Forelimb muscle (tissue), 1 donor: ENCODE results near the gene NEK6. TPM values are rescaled to one million over a fixed set of nuclear protein-coding genes. Genes with fewer than 3 reads are reported as not detected.

Experiments used
- DNase-seq: peaks from one replicate; pipeline ENCODE4 v3.0.0-alpha.2; 2013; ENCODE audit warnings: low read depth
- polyA plus RNA-seq: library from polyadenylated mRNA; unstranded; fragments of 120-200 nt; gene quantifications from one replicate; pipeline ENCODE4 v1.2.1, GENCODE V29; 2013; ENCODE audit not compliant: insufficient read length

The NEK6 gene
- polyA plus RNA-seq, 1 donor, result 30.5 TPM

DNA sequence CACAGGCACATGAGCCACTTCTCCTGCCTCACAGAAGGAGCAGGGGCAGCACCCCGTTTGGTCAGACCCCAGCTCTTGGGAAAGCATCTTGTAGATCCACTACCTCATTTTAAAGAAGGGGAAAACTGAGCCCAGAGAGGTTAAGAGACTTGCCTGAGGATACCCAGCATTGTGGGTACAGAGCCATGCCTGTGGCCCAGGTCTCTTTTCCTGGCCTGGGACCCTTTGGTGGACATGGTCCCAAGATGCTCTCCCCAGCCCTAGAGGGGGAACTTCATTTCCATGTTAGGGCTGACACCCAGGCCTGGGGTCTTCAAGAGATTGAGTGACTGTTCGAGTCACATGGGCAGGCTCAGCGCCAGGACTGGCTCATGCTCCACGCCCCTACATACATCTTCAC, 64.2 kb downstream of the NEK6 start:
- DNase-seq, result no peak

DNA sequence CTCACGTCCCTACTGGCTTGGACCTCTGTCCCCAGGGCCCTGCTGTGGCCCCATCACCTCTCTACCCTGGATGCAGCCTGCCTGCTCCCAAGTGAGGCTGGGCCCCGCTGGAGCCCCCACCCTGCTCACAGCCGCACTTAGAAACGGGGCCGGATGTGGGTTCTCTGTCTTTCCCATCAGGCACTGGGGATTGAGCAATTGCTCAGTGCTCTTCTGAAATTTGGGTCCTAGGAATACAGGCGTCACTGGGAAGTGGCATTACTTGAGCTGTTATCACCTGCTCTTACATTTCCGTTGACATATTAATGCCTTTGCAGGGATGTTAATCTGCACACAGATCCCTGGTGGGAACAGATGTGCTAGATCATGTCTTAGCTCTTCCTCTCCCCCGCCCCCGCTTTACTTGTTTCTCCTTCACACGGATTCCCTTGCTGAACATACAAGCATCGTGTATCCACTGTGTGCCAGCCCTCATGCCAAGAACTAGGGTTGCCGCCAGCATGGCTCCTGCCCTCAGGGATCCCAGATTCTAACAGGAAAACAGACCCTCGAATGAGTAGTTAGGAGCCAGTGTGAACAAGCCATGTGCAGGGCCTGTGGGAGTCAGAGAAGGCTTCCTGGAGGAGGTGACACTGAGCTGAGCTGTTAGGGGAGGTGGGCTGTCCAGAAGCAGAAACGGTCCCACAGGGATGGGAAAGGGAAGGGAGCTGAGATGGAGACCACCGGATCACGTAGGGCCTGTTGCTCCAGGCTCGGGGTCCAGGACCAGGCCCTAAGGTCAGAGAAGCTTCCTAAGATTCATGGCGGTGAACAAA, 65.1 kb downstream of the NEK6 start:
- no peak for DNase-seq

DNA sequence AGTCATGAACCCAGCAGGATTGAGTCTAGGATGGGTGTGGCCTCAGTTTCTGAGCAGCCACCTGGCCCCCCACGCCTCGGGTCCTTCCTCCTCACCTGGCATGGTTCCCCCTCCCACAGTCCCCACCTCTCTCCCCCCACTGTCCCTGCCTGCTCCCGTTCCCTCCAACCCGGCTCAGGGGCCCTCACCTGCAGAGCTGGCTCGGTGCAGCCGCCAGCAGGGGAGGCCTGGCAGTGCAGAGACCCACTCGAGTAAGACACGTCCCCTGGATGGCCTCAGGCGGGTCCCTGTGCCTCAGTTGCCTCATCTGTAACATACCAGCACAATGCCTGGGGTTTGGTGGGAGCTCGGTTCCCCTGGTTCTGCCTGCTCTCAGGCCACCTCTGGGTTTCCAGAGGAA, 66.2 kb downstream of the NEK6 start:
- no peak for DNase-seq

DNA sequence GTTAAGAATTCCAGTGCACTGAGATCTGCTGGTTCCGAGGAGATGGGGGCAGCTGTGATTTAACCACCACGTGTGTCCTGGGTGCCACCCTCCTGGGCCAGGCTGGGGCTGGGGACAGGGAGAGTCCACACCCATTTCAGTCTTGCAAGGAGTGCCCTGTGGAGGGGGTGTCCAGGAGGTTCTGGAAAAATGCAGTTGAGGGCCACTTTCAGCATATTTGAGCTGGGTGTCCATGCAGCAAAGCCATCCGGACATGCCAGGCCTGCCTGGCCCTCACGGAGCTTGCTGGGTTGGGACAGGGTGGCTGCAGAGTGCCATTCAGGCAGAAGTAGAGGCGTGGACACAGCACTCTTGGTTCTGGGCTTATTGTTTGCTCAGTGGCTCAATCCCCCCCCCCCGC, 68.1 kb downstream of the NEK6 start:
- no peak for DNase-seq

DNA sequence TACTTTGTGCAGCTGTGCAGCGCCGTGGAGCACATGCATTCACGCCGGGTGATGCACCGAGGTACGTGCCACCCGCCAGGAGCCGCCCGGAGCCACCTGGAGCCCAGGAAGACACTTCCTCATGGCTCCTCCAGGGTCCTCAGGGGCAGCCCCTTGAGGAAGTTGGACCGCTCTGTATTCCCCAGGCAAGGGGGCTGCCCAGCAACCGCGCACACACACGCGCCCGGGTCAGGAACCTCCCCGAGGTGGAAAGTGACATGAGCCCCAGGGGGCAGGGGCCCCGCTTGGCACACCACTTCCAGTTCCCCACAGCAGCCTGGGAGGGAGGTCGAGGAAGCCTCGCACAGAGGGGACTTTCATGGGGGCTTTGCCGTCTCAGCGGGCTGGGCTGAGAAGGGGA, 68.6 kb downstream of the NEK6 start:
- DNase-seq, result no peak

DNA sequence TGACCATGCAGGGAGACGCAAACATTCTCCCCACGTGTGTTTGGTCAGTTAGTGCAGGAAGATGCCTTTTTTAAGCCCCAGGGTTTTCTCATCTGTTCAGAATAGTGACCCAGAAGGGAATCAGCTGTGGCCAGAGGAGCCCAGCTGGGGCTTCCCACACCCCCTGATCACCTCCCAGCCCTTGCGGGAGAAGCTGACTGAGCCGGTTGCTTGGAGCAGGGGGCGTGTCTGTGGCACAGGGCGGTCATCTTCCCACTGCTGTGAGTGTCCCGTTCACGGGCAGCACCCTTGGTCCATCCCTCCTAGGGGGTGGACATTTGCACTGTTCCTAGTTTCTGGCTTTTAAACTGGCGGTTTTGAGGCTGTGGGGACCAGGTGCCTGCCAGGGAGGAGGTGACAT, 69.7 kb downstream of the NEK6 start:
- no peak for DNase-seq

DNA sequence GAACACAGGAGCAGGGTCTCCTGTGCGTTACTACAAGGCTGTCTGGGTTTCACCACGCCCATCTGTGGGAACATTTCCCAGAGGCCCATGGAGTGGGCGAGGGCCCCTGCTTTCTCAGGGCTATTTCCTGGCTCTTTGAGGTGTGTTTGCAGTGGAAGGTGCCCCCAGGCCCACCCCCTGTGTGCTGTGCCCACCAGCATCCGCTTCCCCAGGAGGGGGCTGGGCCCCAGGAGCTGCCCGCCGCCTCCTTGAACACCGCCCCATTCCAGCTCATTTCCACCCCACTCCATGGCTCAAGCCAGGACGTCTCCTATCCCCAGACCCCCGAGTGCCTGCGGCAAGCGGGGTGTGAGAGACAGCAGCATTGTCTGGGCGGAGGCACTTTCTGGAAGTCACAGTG, 70.5 kb downstream of the NEK6 start:
- no peak for DNase-seq

DNA sequence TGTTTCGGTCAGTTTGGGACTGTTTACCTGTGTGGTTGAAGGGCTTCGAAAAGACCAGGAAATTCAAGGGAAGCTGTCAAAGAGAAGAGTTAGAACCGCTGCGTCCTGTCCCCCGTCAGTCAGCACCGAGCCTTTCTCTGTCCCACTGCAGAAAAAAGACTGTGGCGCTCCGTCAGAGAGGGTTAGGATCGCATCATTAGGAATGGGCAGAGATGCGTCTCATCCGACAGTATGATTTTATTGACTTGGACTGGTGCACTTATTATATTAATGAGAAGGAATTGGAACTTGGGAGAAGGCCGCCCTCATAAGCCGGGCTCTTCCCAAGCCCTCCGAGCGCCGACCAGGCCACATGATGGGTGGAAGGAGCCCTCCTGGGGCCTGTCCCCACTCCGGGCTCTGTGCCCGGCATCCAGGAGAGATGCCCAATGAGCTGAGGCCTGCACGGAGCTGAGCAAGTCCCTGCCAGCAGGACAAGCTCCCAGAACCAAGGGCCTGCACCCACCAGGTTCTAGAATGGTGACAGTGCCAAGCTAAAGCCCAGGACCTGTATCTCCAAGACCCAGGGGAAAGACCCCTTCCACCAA, 71.5 kb downstream of the NEK6 start:
- DNase-seq, result no peak

DNA sequence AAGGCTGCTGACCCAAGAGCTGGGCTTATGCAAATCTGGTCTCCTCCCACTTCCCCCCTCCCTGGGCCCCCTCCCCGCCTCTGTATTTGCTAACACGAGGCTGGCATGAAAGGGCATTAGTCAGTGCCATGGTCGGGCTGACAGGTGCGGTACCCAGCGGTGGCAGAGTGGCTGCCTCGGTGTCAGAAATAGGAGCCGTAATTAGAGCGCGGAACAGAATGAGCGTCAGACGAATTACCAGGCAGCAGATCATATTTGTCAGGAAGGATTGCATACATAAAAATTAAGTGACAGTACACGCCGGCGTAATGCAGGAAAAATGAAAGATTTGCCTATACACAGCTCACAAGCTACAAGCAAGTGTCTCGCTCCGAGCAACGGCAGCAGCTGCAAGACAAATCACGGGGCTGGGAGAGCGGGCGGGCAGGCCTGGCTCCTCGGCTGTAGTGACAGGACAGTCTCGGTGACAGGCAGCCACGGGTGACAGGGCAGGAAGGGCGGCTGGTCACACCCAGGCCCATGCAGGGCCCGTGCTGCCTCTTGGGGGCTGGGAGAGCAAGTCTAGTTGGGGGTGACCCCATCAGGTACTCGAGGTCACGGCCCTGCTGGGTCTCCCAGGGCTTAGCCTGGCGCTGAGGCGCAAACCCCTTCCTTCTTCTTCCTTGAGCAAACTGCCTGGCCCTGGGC, 72.4 kb downstream of the NEK6 start:
- no peak for DNase-seq

DNA sequence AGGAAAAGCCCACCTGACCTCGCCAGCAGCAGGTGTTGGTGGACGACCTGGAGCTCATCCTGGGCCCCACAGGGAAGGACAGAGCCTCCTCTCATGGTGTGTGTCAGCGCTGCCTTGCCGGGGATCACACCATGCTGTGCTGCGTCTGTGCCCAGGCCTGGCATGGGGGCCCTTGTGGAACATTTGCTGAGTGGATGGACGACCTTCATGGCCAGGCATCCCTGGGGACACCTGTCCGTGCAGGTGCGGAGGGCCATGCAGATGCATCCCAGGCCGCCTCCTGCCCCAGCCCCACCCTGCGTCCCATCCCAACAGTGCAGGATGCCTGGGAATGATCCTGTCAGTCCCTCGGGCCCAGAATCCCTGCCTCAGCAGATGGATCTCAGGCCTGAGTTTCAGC, 73.8 kb downstream of the NEK6 start:
- DNase-seq, result no peak

DNA sequence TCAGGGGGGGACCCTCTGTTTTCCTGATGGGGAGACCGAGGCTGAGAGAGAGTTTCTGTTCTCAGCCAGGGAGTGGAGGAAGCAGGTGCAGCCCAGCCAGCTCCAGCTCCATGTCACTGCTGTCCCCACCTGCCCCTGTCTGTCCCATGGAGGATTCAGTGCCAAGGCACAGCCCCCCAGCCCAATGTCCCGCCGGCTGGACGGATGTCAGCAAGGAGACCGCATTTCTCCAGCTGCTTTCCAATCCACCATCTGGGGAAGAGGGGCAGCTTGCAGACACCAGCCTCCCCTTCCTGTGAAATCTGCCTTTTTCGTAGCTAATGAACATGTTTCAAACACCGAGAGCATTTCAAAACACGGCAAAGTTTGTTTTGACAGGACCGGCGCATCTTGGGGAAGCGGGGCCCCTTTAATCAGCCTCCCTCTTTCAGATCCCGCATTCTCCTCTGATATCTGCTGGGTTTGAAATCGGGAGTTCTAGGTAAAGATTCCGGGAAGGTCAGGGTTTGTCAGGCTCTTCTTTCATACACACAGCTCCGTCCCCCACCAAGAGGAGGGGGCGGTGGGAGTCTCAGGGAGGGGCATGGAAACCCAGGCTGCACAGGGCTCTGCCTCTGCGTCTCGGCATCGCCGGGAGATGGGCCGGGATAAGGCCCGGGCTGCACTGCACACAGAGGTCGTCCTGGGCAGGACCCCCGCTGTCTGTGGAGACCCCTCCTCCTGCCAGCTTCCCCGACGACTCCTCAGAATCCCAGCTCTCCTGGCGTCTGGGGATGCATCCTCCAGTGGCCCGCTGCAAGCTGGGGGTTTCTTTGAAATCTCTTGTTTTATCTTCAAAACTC, 74.8 kb downstream of the NEK6 start:
- DNase-seq, result no peak

DNA sequence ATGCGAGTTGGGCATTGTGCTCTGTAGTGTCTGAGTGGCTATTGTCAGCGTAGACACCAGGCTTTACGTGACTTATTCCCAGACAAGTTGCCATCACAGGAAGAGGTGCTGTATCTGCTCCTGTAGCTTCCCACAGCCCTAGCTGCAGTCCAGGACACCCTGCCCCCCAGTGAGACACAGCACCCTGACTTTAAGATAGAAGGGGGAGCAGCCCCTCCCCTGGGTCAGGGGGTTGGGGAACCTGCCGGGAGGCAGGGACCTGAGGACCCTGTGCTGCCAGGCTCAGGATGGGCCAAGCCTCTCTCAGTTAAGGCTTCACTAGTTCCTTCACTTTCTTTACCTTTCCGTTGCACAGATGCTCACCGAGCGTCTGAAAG, 75.4 kb downstream of the NEK6 start:
- no peak for DNase-seq

DNA sequence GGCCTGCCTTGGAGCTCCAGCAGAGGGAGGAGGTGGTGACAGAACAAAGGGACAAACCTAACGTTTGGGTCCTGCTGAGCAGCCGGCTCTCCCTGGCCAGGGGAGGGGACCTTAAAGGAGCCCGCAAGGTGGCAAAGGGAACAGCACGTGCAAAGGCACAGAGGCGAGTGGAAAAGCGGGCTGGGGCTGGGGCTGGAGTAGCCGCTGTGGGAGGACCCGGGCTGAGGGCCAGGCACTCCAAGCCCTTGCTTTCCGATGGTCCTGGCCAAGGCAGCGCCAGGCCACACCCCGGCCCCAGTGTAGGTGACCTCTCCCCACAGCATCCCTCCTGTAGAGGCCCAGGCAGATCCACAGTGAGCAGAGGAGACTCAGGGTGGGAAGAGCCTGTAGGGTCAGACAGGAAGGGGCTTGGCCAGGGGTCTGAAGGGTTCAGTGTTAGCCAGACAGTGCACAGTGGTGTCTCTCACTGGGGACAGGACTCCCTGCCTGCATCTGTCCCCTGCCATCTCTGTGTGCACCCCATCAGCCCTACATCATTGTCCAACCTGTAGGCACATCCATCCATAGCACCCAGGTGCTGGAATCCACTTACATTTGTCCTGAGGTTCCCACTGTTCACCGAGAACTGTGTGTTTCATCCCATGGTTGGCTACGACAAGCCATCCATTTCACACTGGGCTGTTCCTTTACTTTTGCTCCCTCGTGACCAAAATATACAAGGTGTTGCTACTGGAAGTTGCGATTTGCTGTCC, 77.0 kb downstream of the NEK6 start:
- no peak for DNase-seq

DNA sequence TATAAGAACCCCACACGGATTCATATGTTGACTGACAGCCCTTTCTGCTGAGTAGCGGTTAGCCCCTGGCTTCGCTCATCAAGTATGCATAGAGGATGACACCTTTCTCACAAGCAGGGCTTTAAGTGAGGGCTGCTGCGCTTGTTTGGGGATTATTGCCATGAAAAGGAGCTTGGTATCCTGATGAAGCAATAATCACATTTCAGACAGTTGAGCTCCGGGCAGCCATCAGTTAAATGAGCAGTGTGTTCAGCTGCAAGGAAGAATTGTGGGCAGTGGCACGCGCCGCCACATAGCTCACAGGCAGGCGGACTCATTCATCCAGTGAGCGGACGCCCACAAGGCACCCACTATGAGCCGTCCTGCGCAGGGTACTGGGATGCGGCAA, 77.6 kb downstream of the NEK6 start:
- DNase-seq, result no peak

DNA sequence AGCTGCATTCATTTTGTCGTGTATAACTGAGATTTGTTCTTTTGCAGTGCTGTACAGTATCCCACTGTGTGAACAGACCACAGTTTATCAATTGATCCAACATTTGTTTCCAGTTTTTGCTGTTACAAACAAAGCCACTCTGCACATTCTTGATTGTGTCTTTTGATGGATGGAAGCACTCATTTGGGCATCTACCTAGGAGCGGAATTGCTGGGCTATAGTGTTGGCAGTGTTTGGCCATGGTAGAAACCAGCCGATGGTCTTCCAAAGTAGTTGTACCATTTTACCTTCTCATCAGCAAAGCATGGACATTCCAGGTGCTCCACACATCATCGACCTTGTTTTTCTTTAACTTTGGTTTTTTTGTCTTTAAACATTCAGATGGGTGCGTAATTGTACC, 79.8 kb downstream of the NEK6 start:
- no peak for DNase-seq

DNA sequence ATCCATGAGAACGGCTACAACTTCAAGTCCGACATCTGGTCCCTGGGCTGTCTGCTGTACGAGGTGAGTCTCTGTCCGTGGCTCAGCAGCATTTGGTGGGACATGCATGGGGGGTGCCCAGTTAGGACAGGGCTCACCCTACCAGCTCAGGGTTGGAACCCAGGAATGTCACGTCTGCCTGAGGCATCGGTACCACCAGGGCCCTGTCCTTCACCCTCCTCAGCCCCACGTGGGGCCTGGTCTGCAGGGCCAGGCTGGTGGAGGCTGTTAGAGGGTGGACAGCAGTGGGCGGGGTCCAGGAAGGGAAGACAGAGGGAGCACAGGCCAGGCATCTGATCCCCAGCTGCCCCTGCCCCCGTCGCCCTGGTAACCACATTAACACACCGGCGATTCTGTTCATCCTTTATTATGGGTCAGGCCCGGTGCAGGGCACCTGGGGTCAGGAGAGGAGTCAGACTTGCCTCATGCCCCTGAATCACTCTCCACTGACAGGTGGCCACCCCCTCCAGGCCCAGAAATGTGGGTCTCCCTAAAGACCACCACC, 81.9 kb downstream of the NEK6 start:
- DNase-seq, result no peak

DNA sequence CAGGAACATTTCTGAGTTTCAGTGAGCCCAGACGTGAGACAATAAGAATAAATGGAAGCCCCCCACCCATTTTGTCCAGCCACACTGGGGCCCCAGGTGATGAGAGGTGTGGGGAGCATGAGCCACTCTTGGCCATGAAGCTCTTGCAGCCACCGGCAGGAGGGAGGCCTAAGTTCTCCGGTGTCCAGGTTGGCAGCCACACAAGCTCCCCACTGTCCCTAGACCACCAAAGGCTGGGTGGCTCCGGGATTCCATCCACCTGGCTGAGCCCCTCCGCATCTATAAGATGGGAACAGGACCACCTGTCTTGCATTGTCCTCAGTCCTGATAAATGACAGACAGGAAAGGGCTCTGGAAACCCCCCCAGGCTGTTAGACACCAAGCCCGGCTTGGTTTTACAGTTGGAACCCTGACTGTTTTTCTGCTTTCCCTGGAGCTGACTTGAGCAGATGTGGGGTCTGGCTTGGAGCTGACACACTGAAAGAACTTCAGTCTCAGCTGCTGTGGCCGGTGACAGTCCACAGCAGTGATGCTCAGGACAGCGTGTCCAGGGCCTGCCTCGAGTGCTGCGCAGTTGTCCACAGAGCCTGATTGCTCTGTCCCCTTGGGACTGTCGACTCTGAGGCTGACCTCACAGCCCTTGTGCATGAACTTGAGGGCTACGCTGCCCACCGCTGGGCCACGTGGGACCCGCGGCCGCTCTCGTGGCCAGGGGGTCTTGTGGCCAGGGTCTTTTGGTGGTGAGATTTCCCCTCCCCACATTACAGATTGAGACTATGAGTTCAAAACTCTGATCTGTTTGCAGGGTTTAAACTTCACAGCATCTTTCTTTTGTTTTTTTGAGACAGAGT, 82.7 kb downstream of the NEK6 start:
- DNase-seq, result no peak

DNA sequence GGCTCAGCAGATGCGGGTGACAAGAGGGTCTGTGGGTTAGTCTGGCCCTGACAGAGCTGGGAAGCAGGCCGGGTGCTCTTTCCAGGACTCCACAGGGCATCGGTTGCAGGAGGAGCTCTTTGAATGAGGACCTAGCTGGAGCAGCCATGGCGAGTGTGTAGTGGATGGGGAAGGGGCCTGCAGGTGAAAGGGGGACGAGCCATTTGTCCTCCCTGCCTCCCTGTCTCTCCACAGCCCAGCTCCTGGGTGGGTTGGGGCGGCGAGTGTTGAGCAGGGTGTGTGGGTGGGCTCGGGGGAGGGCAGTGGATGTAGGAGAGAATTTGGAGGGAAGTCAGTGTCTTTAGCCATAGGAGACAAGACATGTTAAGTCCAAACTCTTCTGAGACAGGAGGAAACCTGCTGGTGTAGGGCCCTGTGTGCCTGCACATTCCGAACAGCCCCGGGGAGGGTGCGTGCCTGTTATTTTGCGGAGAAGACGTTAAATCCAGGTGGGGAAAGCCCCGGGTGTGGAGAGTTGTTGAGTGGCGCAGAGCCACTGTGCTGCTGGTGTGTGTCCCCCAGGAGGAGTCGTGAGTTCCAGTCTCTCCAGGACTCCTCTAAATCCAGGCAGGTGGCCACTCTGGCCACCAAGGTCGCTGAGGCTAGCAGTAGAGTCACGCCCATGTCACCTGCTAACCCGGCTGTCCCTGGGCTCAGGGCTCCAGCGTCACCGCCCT, 83.9 kb downstream of the NEK6 start:
- DNase-seq, result no peak

DNA sequence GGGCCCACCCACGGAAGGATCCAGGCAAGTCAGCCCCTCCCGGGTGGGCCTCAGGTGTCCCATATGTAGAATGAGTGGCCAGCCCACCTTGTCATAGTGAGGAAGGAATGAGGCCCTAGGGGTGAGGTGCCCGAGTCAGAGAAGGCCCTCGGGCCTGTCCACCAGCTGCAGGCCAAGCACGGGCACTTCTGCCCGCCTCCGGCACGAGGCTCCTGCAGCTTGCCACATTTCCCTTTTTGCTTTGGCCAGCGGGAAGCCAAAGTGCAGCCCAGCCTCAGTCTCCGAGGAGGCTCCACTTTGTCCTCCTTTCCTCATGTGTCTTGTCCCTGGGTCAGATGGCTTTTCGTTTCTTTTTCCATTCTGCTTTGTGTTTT, 84.6 kb downstream of the NEK6 start:
- no peak for DNase-seq
